KMS-11 (cell line): ENCODE results near the gene RARB.

ENCODE experiments used
- H2AFZ ChIP-seq: fragments of 200-600 bp; sonication (generic); 2 replicates; pipeline ENCODE4 v1.6.1; 2016; ENCODE audit warnings: antibody characterized with exemption, mixed run types, low read depth
- H3K27ac ChIP-seq: fragments of 200-600 bp; sonication (generic); 2 replicates; pipeline ENCODE4 v1.6.1; 2016; ENCODE audit warnings: mild to moderate bottlenecking, mixed run types
- H3K27me3 ChIP-seq: fragments of 200-600 bp; sonication (generic); 2 replicates; pipeline ENCODE4 v1.6.1; 2017; ENCODE audit warnings: mild to moderate bottlenecking, low read depth, mixed run types, moderate library complexity; ENCODE audit not compliant: insufficient read depth
- H3K36me3 ChIP-seq: fragments of 200-600 bp; sonication (generic); 2 replicates; pipeline ENCODE4 v1.6.1; 2017; ENCODE audit warnings: mild to moderate bottlenecking, mixed run types; ENCODE audit not compliant: insufficient read depth
- H3K4me1 ChIP-seq: fragments of 200-600 bp; sonication (generic); 2 replicates; pipeline ENCODE4 v1.6.1; 2016; ENCODE audit warnings: mild to moderate bottlenecking, low read depth, mixed run types; ENCODE audit not compliant: poor library complexity, severe bottlenecking
- H3K4me2 ChIP-seq: fragments of 200-600 bp; sonication (generic); 2 replicates; pipeline ENCODE4 v1.7.0; 2016; ENCODE audit warnings: mild to moderate bottlenecking, mixed run types
- H3K4me3 ChIP-seq: fragments of 200-600 bp; sonication (generic); IDR thresholded peaks from 2 replicates; pipeline ENCODE4 v1.6.1; 2017; ENCODE audit warnings: low read depth, low read length, mixed read lengths; ENCODE audit not compliant: insufficient read depth
- H3K79me2 ChIP-seq: fragments of 200-600 bp; sonication (generic); 2 replicates; pipeline ENCODE4 v1.6.1; 2016; ENCODE audit warnings: low read depth, mixed run types; ENCODE audit not compliant: insufficient read depth
- H3K9ac ChIP-seq: fragments of 200-600 bp; sonication (generic); 2 replicates; pipeline ENCODE4 v1.6.1; 2016; ENCODE audit warnings: mild to moderate bottlenecking, mixed run types
- H4K20me1 ChIP-seq: fragments of 200-600 bp; sonication (generic); 2 replicates; pipeline ENCODE4 v1.6.1; 2016; ENCODE audit warnings: mild to moderate bottlenecking, mixed run types; ENCODE audit not compliant: insufficient read depth
- CTCF ChIP-seq: fragments of 200-600 bp; sonication (generic); conservative IDR thresholded peaks from 2 replicates; pipeline ENCODE4 v1.6.1; 2017; ENCODE audit warnings: low read depth, mild to moderate bottlenecking, antibody characterized with exemption, low read length, moderate library complexity, mixed read lengths

The RARB gene

GRCh38 chr3:25515171-25515570, 87.1 kb downstream of the RARB start:
- Histone ChIP-seq H3K4me1 (no peaks in the 10 kb centered on the region), H3K4me3 (no peak overlapping the region), H3K79me2 (no peaks in the 10 kb centered on the region), H3K27ac (no peak overlapping the region), H3K4me2 (no peak overlapping the region), H4K20me1 (no peaks in the 10 kb centered on the region), H3K36me3 (no peaks in the 10 kb centered on the region), H3K9ac (no peak overlapping the region), H2AFZ (no peak overlapping the region), H3K27me3 (no peaks in the 10 kb centered on the region)
- TF ChIP-seq CTCF, result no peak

DNA sequence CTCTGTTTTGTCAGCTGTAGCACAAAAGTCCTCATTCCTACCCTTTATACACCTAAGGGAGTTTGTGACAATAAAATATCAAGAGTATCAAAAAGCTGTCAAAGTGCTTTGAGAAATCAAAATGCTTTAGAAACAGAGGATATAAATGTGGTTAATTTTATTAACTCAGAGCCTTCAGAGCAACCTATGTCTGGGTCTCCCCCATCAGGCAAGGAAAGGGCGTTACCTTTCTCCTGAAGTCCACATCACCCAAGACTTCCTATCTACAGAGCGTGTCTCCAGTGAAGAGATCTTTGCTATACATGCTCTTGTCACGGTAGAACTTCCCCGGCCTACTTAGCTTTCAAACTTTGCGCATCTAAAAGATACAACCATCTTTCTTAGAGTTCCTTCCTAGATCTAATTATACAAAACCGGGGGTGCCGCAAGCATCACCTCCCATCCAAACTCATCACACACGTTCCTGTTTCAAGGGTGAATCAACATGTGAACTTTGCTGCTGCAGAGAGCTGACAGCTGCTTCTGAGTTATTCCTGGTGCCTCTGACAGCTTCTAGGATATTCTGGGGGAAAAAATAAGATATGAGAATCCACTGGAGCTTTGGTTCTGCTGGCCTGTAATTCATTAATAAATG, 93.0 kb downstream of the RARB start:
- H3K4me2 ChIP-seq, result no peak overlapping the region
- no peaks in the 10 kb centered on the region for H3K4me1 ChIP-seq
- no peak overlapping the region for H3K4me3 ChIP-seq
- no peaks in the 10 kb centered on the region for H3K79me2 ChIP-seq
- no peak overlapping the region for H3K9ac ChIP-seq
- TF ChIP-seq CTCF, result no peak
- no peak overlapping the region for H2AFZ ChIP-seq
- H4K20me1 ChIP-seq, result no peaks in the 10 kb centered on the region
- no peaks in the 10 kb centered on the region for H3K36me3 ChIP-seq
- H3K27ac ChIP-seq, result no peak overlapping the region
- no peaks in the 10 kb centered on the region for H3K27me3 ChIP-seq

- Histone ChIP-seq H3K4me2 (no peak overlapping the region), H3K27ac (no peak overlapping the region)
- TF ChIP-seq CTCF, result no peak
These were observed 99.3 kb downstream of the RARB start for GRCh38 chr3:25527336-25527735.

GRCh38 chr3:25527801-25528200, 99.7 kb downstream of the RARB start:
- Histone ChIP-seq H3K4me2 (no peak overlapping the region), H3K9ac (no peak overlapping the region), H3K27me3 (no peaks in the 10 kb centered on the region), H3K4me3 (no peak overlapping the region), H3K36me3 (no peaks in the 10 kb centered on the region), H3K79me2 (no peaks in the 10 kb centered on the region), H2AFZ (no peak overlapping the region), H4K20me1 (no peaks in the 10 kb centered on the region), H3K4me1 (no peaks in the 10 kb centered on the region), H3K27ac (no peak overlapping the region)
- no peak for TF ChIP-seq CTCF

More at GRCh38 chr3:25527336-25527735, 99.3 kb downstream of the RARB start:
- H3K79me2 ChIP-seq, result no peaks in the 10 kb centered on the region
- H2AFZ ChIP-seq, result no peak overlapping the region
- no peaks in the 10 kb centered on the region for H4K20me1 ChIP-seq
- no peak overlapping the region for H3K9ac ChIP-seq
- H3K4me3 ChIP-seq, result no peak overlapping the region
- no peaks in the 10 kb centered on the region for H3K27me3 ChIP-seq
- H3K4me1 ChIP-seq, result no peaks in the 10 kb centered on the region
- H3K36me3 ChIP-seq, result no peaks in the 10 kb centered on the region
